Lower leg skin (tissue), 3 donors: ENCODE data around the gene LARP6.
"Not testable (repeated sequence)": the region's sequence is repeated elsewhere in the genome, so short reads cannot be mapped to it uniquely, and the experiment has no call there.

Experiments used
- CTCF ChIP-seq, 3 donors: fragments of 450-650 bp; IDR thresholded peaks; one replicate each; pipeline ENCODE4 v1.5.1; 2016; ENCODE audit warnings: antibody characterized with exemption in 3 of 3, mild to moderate bottlenecking in 3 of 3, moderate library complexity in 2 of 3
- POLR2A ChIP-seq, 2 donors: fragments of 450-650 bp; IDR thresholded peaks; one replicate each; pipeline ENCODE4 v1.6.1; 2016 to 2017; ENCODE audit warnings: antibody characterized with exemption in 2 of 2, mild to moderate bottlenecking in 1 of 2, moderate library complexity in 1 of 2

DNA sequence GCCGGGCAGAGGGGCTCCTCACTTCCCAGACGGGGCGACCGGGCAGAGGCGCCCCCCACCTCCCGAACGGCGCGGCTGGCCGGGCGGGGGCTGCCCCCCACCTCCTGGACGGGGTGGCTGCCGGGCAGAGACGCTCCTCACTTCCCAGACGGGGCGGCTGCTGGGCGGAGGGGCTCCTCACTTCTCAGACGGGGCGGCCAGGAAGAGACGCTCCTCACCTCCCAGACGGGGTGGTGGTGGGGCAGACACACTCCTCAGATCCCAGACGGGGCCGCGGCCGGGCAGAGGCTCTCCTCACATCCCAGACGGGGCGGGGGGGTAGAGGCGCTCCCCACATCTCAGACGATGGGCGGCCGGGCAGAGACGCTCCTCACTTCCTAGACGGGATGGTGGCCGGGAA is 17.5 kb upstream of the LARP6 start:
- not testable (repeated sequence) for TF ChIP-seq CTCF, POLR2A (IDR thresholded peaks at IDR 0.05)
